DMS153 treated with DMSO at 0.1 percent for 48 hours (cell line): ENCODE measurements around the gene EIF4G3.
"Not testable (repeated sequence)": the region's sequence is repeated elsewhere in the genome, so short reads cannot be mapped to it uniquely, and the experiment has no call there.

Experiments used
- DNase-seq: peaks from one replicate; lab custom pipeline; 2025; ENCODE audit not compliant: unreplicated experiment; lab: John Stamatoyannopoulos, UW

EIF4G3 gene

DNA sequence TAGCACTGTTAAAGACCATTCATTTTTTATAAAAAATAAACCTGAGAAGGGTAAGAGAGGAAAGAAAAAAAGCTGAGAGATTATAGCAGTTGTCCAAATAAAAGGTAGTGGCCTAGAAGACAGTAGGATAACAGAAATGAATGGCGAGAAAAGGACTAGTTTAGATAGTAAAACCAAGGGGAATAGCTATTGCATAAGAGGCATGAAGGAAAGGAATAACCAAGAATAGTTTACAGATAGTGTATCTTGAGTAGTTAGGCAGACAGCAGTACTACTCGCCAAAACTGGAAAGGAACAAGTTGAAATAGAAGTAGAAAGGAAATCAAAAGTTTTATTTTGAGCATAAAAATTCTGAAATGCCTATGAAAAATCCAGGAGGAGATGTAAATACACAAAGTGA lies 70.5 kb downstream of the EIF4G3 start:
- no peak for DNase-seq

DNA sequence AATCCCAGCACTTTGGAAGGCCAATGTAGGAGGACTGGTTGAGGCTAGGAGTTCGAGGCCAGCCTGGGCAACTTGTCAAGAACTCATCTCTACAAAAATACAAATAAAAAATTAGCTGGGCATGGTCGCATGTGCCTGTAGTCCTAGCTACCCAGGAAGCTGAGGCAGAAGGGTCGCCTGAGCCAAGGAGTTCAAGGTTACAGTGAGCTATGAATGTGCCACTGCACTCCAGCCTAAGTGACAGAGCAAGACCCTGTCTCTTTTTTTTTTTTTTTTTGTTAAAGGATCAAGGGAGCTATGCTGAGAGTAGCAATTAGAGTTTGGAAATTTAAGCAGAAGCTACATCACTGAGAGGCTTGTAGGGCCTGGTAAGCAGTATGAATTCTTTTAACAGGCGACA lies 70.9 kb downstream of the EIF4G3 start:
- no peak for DNase-seq

GRCh38 chr1:21104683-21105082 lies 72.0 kb downstream of the EIF4G3 start:
- DNase-seq: no peak

DNA sequence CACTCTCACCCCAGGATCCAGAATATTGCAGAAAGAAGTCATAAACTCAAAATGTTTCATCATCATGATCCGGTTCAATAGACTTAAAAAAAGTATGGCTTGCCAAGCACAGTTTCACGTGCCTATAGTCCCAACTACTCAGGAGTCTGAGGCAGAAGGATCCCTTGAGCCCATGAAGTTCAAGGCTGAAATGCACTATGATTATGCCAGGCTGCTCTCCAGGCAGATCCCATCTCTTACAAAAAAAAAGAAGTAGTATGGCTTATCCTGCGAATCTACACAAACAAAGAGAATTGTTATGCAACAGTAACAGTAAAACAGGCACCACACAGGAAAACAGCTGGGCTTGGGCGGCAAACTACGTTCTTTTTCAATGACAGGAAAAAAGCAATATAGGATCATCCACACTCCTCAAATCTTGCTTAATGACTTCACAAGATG lies 76.2 kb downstream of the EIF4G3 start:
- DNase-seq: no peak

DNA sequence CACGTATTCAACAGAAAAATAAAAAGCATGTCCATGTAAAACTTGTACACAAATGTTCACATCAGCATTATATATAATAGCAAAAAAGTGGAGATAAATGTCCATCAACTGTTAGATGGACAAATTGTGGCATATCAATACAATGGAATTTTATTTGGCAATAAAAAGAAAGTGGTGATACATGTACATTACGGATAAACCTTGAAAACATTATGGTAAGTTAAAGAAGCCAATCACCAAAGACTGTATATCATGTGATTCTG lies 76.9 kb downstream of the EIF4G3 start:
- no peak for DNase-seq

GRCh38 chr1:21099034-21099868 lies 77.4 kb downstream of the EIF4G3 start:
- DNase-seq: no peak

DNA sequence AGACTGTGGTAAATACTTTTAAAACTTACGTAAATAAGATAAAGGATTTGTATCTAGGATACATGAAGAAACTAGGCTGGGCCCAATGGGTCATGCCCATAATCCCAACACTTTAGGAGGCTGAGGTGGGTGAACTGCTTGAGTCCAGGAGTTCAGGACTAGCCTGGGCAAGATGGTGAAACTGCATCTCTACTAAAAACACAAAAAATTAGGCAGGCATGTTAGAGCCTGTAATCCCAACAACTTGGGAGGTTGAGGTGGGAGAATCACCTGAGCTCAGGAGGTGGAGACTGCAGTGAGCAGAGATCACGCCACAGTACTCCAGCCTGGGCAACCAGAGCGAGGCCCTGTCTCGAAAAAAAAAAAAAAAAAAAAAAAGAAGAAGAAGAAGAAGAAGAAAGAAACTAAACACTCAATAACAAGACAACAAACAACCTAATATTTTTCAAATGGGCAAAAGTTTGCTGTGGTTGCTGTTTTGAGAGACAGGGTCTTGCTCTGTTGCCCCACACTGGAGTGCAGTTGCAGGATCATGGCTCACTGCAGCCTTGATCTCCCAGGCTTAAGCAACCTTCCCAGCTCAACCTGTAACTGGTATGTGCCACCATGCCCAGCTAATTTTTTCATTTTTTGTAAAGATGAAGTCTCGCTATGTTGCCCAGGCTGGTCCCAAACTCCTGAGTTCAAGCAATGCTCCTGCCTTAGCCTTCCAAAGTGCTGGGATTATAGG lies 78.3 kb downstream of the EIF4G3 start:
- DNase-seq: no peak

DNA sequence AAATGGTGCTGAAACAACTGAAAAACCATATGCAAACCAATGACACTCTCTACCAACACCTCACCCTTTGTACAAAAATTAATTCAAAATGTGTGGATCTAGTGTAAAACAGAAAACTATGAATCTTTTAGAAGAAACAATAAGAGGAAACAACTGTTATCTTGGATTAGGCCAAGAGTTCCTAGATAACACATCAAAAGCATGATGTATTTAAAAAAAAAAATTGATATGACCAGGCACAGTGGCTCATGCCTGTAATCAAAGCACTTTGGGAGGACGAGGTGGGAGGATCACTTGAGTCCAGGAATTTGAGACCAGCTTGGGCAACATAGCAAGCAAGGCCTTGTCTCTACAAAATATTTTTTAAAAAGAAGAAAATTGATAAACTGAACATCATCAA lies 79.0 kb downstream of the EIF4G3 start:
- DNase-seq: no peak

DNA sequence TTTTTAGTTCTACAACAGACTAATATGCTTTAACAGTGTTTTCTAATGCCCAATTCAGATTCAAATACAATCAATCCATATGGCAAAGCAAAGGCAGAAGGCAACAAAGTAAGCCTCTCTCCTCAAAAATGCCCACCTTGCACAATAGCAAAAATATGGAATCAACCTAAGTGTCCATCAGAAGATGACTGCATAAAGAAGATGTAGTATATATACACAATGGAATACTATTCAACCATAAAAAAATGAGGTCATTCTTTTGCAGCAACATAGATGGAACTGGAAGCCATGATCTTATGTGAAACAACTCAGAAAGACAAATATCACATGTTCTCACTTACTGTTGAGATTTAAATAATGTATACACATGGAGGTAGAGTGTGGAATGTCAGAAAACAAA lies 80.7 kb downstream of the EIF4G3 start:
- no peak for DNase-seq

GRCh38 chr1:21094282-21094681 lies 82.4 kb downstream of the EIF4G3 start:
- DNase-seq: not testable (repeated sequence)

DNA sequence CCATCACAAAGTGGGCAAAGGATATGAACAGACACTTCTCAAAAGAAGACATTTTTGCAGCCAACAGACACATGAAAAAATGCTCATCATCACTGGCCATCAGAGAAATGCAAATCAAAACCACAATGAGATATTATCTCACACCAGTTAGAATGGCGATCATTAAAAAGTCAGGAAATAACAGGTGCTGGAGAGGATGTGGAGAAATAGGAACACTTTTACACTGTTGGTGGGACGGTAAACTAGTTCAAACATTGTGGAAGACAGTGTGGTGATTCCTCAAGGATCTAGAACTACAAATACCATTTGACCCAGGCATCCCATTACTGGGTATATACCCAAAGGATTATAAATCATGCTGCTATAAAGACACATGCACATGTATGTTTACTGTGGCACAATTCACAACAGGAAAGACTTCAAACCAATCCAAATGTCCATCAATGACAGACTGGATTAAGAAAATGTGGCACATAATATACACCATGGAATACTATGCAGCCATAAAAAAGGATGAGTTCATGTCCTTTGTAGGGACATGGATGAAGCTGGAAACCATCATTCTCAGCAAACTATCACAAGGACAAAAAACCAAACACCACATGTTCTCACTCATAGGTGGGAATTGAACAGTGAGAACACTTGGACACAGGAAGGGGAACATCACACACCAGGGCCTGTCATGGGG lies 83.3 kb downstream of the EIF4G3 start:
- not testable (repeated sequence) for DNase-seq

- not testable (repeated sequence) for DNase-seq
These were observed 84.2 kb downstream of the EIF4G3 start for GRCh38 chr1:21092545-21092944.

DNA sequence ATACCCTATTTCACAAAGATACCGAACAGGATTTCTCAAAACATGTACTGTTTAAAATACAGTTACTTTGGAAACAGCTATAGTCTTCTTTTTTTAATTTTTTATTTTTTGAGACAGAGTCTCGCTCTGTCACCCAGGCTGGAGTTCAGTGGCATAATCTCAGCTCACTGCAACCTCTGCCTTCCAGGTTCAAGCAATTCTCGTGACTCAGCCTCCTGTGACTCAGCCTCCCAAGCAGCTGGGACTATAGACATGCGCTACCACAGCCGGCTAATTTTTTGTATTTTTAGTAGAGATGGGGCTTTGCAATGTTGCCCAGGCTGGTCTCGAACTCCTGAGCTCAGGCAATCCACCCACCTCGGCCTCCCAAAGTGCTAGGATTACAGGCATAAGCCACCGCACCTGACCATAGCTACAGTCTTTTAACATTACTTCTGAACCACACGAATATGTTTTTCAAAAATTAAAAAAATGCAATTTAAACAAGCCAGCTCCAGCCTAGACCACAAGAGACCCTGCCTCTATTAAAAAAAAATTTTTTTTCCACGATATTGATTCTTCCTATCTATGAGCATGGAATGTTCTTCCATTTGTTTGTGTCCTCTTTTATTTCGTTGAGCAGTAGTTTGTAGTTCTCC lies 85.5 kb downstream of the EIF4G3 start:
- not testable (repeated sequence) for DNase-seq

- DNase-seq: no peak
These were observed 86.2 kb downstream of the EIF4G3 start for GRCh38 chr1:21090463-21090862.

DNA sequence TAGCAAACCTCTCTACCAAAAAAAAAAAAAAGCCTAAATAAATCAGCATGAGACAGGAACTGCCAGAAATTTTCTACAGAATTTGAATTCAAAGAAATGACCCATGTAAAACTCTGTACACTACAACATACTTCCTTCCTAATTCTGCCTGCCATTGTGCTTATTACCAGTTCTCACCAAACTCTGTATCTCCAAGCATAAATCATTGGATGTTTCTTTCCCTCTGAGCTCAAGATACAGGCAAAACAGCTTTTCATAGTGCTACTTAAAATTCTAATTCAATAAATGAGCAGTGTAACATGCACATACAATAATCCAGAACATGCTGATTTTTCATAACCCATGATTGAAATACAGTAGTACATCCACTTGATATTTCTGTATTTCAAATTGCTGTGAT lies 87.0 kb downstream of the EIF4G3 start:
- DNase-seq: no peak

DNA sequence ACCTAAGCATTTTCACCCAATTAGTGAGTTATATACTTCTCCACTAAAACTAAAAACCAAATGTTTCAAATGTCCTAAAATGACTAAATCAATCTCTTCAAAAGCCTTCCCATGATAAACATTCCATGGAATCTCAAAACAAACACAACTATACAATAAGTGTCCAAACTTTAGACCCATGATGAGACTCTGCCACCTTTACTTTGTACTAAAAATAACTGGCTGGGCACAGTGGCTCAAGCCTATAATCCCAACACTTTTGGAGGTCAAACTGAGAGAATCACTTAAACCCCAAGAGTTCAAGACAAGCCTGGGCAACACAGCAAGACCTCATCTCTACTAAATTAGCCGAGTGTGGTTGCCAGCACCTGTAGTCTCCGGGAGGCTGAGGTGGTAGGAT lies 87.4 kb downstream of the EIF4G3 start:
- no peak for DNase-seq

- no peak for DNase-seq
These were observed 92.4 kb downstream of the EIF4G3 start for GRCh38 chr1:21084111-21084810.

- DNase-seq: no peak
These were observed 94.6 kb downstream of the EIF4G3 start for GRCh38 chr1:21082073-21082472.

- DNase-seq: no peak
These were observed 99.6 kb downstream of the EIF4G3 start for GRCh38 chr1:21077085-21077484.

- DNase-seq: no peak
These were observed 104.0 kb downstream of the EIF4G3 start for GRCh38 chr1:21072721-21073120.

DNA sequence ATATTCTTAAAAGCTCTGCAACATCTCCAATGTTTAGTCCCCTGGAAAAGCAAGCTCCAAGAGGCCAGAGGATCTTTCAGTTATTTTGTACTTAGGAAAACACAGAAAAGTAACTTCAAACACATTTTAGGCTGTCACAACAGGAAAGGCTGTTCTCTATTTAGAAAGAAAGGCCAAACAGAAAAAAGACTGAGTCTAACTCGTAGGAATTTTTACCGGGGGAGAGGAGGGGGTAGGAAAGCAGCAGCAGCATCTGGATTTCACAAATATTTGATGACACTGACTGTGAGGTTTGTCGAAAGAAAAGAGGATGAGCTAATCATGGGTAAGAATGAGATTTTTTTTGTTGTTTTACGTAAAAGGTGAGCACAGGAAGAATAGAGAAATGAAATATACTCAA lies 107.1 kb downstream of the EIF4G3 start:
- DNase-seq: no peak
